GM21526 (cell line): ENCODE results near the gene JKAMP.
A peak's percentile ranks its signal among the peaks of the same experiment; 100 is the strongest.

ENCODE experiments used
- ATAC-seq: cut with Tn5 transposase; IDR thresholded peaks from one replicate; pipeline ENCODE4 v1.9.1; 2021; ENCODE audit warnings: moderate library complexity; ENCODE audit not compliant: unreplicated experiment, low FRiP score

The JKAMP gene

DNA sequence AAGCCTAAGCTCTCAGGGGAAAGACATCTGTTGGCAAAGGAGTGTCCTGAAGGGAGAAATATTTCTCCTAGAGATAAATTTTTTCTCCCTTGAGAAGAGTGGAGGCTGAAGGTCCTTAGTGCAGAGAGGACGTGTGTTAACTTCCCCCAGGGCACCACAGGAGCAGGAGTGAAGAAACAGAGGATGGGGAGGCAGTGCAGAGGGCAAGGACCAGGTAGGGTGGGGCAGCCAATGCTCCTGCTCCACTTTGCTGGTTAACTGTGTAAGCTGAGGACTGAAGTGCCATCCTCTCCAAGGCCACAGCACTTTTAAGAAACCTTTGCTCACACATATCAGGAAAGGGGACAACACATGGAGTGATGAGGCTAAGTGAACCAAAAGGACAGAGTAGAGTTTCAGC is 4.2 kb upstream of the JKAMP start:
- ATAC-seq = no peak

DNA sequence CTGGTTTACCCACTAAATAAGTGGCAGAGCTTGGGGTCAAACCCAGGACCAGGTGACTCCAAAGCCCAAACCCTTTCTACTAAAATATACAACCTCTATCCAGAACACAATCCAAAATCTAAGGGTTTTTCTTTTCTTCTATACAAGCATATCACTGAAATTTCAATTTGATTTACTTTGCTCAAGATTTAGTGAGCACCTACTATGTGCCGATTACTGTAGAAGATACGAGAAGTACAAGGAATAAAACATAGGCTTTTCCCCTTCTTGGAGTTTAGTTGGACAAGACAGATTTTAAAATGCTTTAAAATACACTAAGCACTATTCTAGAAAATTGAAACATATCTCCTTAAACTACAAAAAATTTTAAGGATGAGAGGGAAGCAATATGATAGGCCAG is 2.9 kb upstream of the JKAMP start:
- ATAC-seq = no peak

DNA sequence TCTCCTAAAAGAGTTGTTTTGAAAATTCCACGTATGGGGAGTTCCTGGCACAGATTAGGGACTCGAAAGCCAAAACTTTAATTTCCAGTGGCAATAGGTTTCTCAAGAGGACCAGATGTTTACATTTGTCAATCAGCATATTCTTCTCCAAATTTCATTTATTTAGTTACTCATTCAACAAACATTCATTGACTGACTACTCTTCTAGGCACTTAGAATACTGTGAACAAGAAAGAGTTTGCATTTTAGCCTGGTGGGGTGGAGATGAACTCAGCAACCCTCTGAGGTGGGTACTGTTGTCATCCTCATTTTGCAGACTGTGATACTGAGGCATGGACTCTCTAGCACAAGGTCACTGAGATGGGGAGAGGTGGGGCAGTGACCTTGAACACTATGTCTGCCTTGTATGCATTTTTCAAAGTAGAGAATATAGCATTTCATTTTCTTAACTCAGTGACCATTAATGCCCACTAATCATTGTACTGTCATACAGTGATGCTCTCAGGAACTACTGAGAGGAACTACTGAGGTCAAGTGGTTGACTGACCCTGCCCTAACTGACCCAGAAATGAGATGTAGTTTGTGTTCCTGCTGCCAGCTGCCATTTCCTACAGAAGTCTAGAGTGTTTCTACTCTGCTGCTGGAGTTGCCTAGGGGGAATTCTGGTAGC is 2.3 kb upstream of the JKAMP start:
- no peak for ATAC-seq

GRCh38 chr14:59482541-59483331 is 1.6 kb upstream of the JKAMP start:
- no peak for ATAC-seq

DNA sequence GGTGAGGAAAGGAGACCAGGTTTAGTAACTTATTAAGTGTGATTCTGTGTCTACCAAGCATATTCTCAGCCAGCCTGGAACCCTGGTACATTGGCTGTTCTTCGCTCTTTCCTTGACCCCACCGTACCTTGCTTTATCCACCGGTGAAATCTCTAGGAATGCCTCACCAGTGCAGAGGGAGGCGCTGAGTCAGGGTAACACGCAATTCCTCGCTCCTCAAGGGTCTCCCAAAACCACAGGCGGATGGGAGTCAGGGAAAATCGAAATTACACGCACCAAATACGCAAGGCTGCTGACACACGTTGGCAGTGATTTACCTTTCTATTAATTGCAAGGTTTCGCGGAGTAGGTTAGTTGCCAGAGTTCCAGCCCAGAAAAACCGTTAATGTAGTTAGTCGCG is 954 bp upstream of the JKAMP start:
- no peak for ATAC-seq

DNA sequence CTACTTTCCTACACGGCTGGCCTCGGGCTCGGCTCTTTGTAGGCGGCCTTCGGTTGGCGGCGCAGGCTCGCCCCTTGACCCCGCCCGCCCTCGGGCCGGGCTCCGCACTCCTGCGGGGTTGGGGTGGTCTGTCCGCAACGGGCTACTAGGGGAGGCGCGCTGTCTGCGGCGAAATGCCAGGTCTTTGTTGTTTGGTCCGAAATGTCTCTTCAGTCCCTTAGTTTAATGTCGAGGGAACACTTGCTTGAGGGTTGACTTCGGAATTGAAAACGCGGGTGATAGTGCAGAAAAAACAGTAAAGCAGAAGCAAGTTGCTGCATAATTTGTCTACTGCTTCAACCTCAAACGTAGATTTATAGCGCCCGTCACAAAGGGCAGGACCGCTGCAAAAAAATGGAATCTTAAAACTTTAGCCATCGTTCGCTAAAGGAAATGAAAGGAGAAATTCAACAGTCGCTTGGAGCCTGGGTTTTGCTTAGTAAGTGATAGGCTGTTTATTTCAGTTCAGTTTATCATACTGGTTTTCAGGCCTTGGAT is 390 bp downstream of the JKAMP start:
- ATAC-seq = peak; percentile 48

- ATAC-seq = no peak
These were observed 6.4 kb downstream of the JKAMP start for GRCh38 chr14:59490756-59491155.

DNA sequence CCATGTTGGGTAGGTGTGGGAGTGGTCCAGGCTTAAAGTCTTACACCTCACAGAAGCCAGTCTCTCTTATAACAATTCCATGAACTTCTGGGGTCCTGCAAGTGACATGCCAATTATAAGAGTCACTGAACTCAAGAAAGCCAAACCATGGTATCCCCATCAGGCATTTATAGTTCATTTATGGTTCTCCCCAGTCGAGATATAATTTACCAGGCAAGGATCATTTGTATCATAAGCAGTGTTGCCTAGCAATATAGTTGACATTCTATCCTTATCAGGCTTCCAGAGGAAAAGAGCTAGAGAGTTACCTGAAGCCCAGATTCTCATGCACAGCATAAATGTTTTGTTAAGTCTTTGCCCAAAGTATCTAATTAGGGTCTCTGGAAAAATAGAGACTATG is 8.1 kb downstream of the JKAMP start:
- no peak for ATAC-seq

- ATAC-seq = no peak
These were observed 16.4 kb downstream of the JKAMP start for GRCh38 chr14:59500732-59501131.

- no peak for ATAC-seq
These were observed 18.9 kb downstream of the JKAMP start for GRCh38 chr14:59503256-59503655.

- ATAC-seq = peak; percentile 85
These were observed 22.9 kb downstream of the JKAMP start for GRCh38 chr14:59507063-59507751.

GRCh38 chr14:59507752-59508103 is 23.4 kb downstream of the JKAMP start:
- ATAC-seq = no peak

- ATAC-seq = no peak
These were observed 24.8 kb downstream of the JKAMP start for GRCh38 chr14:59509101-59509500.

- no peak for ATAC-seq
These were observed 25.7 kb downstream of the JKAMP start for GRCh38 chr14:59510001-59510400.

DNA sequence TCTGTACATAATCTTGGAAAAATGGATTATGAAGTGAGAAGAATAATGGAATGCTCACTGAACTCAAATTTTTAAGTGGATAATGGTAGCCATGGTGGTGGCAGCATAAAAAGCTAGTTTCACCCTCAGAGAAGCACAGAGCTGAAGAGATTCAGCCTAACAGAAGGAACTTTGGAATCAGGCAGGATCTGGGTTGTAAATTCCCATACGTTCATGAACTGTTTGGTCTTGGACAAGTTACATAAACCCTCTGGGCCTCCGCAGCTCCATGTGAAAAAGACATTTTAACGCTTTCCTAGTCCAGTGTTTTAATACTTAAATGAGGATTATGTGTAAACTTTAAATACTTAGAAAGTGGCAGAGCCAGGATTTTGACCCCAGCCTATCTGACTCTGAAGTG is 26.6 kb downstream of the JKAMP start:
- ATAC-seq = no peak

DNA sequence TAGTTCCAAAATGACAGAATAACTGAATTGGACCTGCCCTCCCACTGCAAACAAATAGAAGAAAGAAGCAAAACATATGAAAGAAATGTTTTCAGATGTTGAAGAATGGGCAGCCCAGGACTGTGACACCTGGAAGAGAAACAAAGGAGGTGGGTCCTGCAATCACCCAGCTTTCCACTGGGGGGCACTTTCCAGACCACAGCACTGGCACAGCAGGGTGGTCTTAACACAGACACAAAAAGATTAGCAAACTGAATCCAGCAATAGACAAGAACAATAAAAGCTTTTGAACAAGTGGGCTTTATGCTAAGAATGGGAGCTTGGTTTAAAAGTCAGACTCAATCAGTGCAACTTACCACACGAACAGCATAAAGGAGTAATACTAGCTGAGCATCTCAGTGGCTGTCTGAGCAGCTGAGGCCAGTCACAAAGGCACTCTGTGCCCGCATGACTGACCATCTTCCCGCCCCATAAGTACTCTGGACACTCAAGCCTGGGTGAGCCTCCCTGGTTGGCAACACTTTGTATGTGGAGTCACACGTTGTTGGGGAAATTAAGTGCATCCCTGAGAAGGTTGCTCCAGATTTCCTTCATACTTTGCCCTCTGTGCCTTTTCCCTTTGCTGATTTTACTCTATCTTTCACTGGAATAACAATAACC is 27.7 kb downstream of the JKAMP start:
- no peak for ATAC-seq

DNA sequence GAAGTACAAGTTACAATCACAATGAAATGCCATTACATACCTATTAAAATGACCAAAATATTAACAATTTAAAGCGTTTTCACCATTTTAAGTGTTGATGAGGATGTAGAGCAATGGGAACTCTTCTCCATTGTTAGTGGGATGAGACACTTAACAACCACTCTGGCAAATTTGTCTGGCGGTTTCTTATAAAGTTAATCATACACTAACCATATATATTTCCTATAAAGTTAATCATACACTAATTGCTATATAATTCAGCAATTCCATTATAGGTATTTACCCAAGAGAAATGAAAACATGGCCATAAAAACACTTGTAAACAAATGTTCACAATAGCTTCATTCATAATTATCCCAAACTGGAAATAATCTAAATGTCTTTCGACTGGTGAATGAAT is 35.9 kb downstream of the JKAMP start:
- no peak for ATAC-seq

DNA sequence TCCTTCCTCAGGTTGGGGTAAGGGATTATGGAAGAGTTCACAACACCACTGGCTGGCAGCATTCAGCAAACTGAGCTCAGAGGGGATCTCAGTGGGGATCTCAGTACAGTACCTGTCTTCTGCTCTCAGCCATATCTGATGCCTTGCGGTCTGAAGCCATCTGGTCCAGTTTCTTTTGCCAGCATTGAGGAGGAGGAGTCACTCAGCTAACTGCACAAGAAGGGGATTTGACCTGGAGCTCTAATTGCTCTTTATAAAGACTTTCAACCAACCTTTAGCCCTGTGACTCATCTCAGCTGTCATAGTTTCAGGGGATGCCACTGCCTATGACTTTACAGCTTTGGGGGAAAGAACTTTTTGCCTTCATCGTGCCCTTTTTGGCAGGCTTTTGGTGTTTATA is 44.9 kb downstream of the JKAMP start:
- no peak for ATAC-seq

GRCh38 chr14:59530349-59530748 is 46.0 kb downstream of the JKAMP start:
- no peak for ATAC-seq

- ATAC-seq = no peak
These were observed 48.1 kb downstream of the JKAMP start for GRCh38 chr14:59532419-59532818.
